PC-3 (cell line): ENCODE measurements around the gene ZNF710. TPM values are rescaled to one million over a fixed set of nuclear protein-coding genes. Genes with fewer than 3 reads are reported as not detected.

Source experiments
- ATAC-seq: fragments of 200-7000 bp; cut with Tn5 transposase; 2 replicates; pipeline ENCODE4 v1.9.1; 2020; ENCODE audit warnings: mild to moderate bottlenecking, moderate library complexity
- BruUV-seq: library from RNA; stranded (reverse); fragments of 400-500 nt; replicated peaks from 2 replicates; lab custom pipeline; 2021; lab: Mats Ljungman, UMichigan
- CTCF ChIA-PET: fragments of 300-600 bp; sonication (Branson Sonifier 250); formaldehyde crosslinking; loops from one replicate; lab custom pipeline; 2022; ENCODE audit warnings: antibody characterized with exemption; lab: Charles Lee
- POLR2A ChIA-PET: fragments of 300-600 bp; sonication (Branson Sonifier 250); formaldehyde crosslinking; loops from one replicate; lab custom pipeline; 2022; ENCODE audit warnings: antibody characterized with exemption; ENCODE audit not compliant: unreplicated experiment; lab: Charles Lee
- DNase-seq: peaks from one replicate; pipeline ENCODE4 v3.0.0-alpha.2; 2015
- H2AFZ ChIP-seq: fragments of 300-600 bp; sonication (generic); 2 replicates; pipeline ENCODE4 v1.6.0; 2016; ENCODE audit warnings: antibody characterized with exemption, low read length
- H3F3A ChIP-seq: fragments of 300-600 bp; sonication (generic); one replicate; pipeline ENCODE4 v1.6.0; 2017; ENCODE audit warnings: antibody characterized with exemption, low read length, control low read depth, mild to moderate bottlenecking; ENCODE audit not compliant: unreplicated experiment
- H3K27ac ChIP-seq: fragments of 300-600 bp; sonication (generic); 2 replicates; pipeline ENCODE4 v1.5.1; 2016; ENCODE audit warnings: mild to moderate bottlenecking, low read length
- H3K27me3 ChIP-seq: fragments of 300-600 bp; sonication (generic); 2 replicates; pipeline ENCODE4 v1.6.1; 2016; ENCODE audit warnings: low read length, mixed read lengths
- H3K36me3 ChIP-seq: fragments of 300-600 bp; sonication (generic); 2 replicates; pipeline ENCODE4 v1.6.1; 2016; ENCODE audit warnings: low read depth, mixed run types, low read length, mixed read lengths
- H3K4me1 ChIP-seq: fragments of 300-600 bp; sonication (generic); 2 replicates; pipeline ENCODE4 v1.5.1; 2016; ENCODE audit warnings: low read length; ENCODE audit not compliant: insufficient read depth
- H3K4me2 ChIP-seq: fragments of 300-600 bp; sonication (generic); 2 replicates; pipeline ENCODE4 v1.6.0; 2016; ENCODE audit warnings: low read length
- H3K4me3 ChIP-seq: fragments of 300-600 bp; sonication (generic); 2 replicates; pipeline ENCODE4 v1.5.1; 2016; ENCODE audit warnings: mild to moderate bottlenecking, low read length, mixed read lengths
- H3K79me2 ChIP-seq: fragments of 300-600 bp; sonication (generic); 2 replicates; pipeline ENCODE4 v1.6.1; 2017; ENCODE audit warnings: low read length, mixed read lengths
- H3K9ac ChIP-seq: fragments of 300-600 bp; sonication (generic); 2 replicates; pipeline ENCODE4 v1.6.0; 2016; ENCODE audit warnings: mild to moderate bottlenecking, low read length
- H3K9me2 ChIP-seq: fragments of 300-600 bp; sonication (generic); replicated peaks from 2 replicates; pipeline ENCODE4 v1.6.1; 2016; ENCODE audit warnings: mixed run types, low read length, mixed read lengths
- H3K9me3 ChIP-seq: fragments of 300-600 bp; sonication (generic); 2 replicates; pipeline ENCODE4 v1.6.1; 2016; ENCODE audit warnings: low read length, mixed read lengths
- H4K20me1 ChIP-seq: fragments of 300-600 bp; sonication (generic); 2 replicates; pipeline ENCODE4 v1.6.1; 2016; ENCODE audit warnings: low read length, mixed read lengths
- CTCF ChIP-seq: fragments of 300-600 bp; sonication (generic); conservative IDR thresholded peaks from 2 replicates; pipeline ENCODE4 v1.5.1; 2017; ENCODE audit warnings: antibody characterized with exemption, low read depth, mild to moderate bottlenecking, low read length
- EZH2 ChIP-seq: fragments of 300-600 bp; sonication (generic); IDR thresholded peaks from one replicate; pipeline ENCODE4 v1.6.1; 2017; ENCODE audit warnings: antibody characterized with exemption, mild to moderate bottlenecking, low read length; ENCODE audit not compliant: unreplicated experiment
- EZH2phosphoT487 ChIP-seq: fragments of 300-600 bp; sonication (generic); IDR thresholded peaks from 2 replicates; pipeline ENCODE4 v1.6.1; 2018; ENCODE audit warnings: mild to moderate bottlenecking, antibody characterized with exemption, low read length, borderline replicate concordance
- intact Hi-C: fragments of 100-400 bp; cut with micrococcal nuclease; formaldehyde crosslinking; loops from 2 replicates; pipeline ENCODE4 v1.9.0; 2023
- total RNA-seq: library from RNA; depleted of rRNA; stranded (reverse); fragments of >200 nt; gene quantifications from 2 replicates; pipeline ENCODE4 v1.2.3, GENCODE V29; 2014

Gene ZNF710
- total RNA-seq, 1 experiment from 2014 or later, result 12.9 TPM

- ATAC-seq (no peak), DNase-seq (no peak)
- Histone ChIP-seq H3K36me3 (no peaks in the 10 kb centered on the region), H3K27me3 (no peaks in the 10 kb centered on the region), H4K20me1 (no peaks in the 10 kb centered on the region), H3K9me2 (no peaks in the 10 kb centered on the region), H2AFZ (no peak overlapping the region), H3F3A (no peaks in the 10 kb centered on the region), H3K79me2 (peaks cover 27% of the 10 kb centered on the region), H3K4me2 (no peak overlapping the region), H3K4me3 (no peak overlapping the region), H3K9ac (no peak overlapping the region), H3K9me3 (no peaks in the 10 kb centered on the region), H3K4me1 (no peaks in the 10 kb centered on the region), H3K27ac (no peak overlapping the region)
- no TSS peak for BruUV-seq
- ChIA-PET CTCF (no interaction called here), POLR2A (no interaction called here)
- TF ChIP-seq CTCF, result no peak
- TF ChIP-seq EZH2phosphoT487, result no peak
- no peak for TF ChIP-seq EZH2
- intact Hi-C loops, result no loop called here
These were observed 18.5 kb downstream of the ZNF710 start for GRCh38 chr15:90019611-90020010.

GRCh38 chr15:90020021-90020735, 19.1 kb downstream of the ZNF710 start:
- Histone ChIP-seq H2AFZ (no peak overlapping the region), H3K4me2 (no peak overlapping the region), H3K79me2 (peaks cover 23% of the 10 kb centered on the region), H3K4me1 (no peaks in the 10 kb centered on the region), H3F3A (no peaks in the 10 kb centered on the region), H4K20me1 (no peaks in the 10 kb centered on the region), H3K9me3 (no peaks in the 10 kb centered on the region), H3K27ac (no peak overlapping the region), H3K36me3 (no peaks in the 10 kb centered on the region), H3K9me2 (no peaks in the 10 kb centered on the region), H3K27me3 (no peaks in the 10 kb centered on the region), H3K4me3 (no peak overlapping the region), H3K9ac (no peak overlapping the region)
- ATAC-seq (no peak), DNase-seq (no peak)
- ChIA-PET POLR2A (no interaction called here), CTCF (no interaction called here)
- intact Hi-C loops, result no loop called here
- BruUV-seq, result no TSS peak
- no peak for TF ChIP-seq EZH2
- no peak for TF ChIP-seq CTCF
- no peak for TF ChIP-seq EZH2phosphoT487

- BruUV-seq, result no TSS peak
- ChIA-PET CTCF (no interaction called here), POLR2A (no interaction called here)
- H3K79me2 ChIP-seq, result peaks cover 19% of the 10 kb centered on the region
- H3K9me3 ChIP-seq, result no peaks in the 10 kb centered on the region
- ATAC-seq (no peak), DNase-seq (no peak)
- intact Hi-C loops, result no loop called here
- no peaks in the 10 kb centered on the region for H3K36me3 ChIP-seq
- TF ChIP-seq EZH2phosphoT487 (no peak), EZH2 (no peak), CTCF (no peak)
- no peak overlapping the region for H3K9ac ChIP-seq
- H3K27ac ChIP-seq, result no peak overlapping the region
- no peak overlapping the region for H3K4me2 ChIP-seq
- H3K4me1 ChIP-seq, result no peaks in the 10 kb centered on the region
- H3F3A ChIP-seq, result no peaks in the 10 kb centered on the region
- no peaks in the 10 kb centered on the region for H3K9me2 ChIP-seq
- no peak overlapping the region for H2AFZ ChIP-seq
- H4K20me1 ChIP-seq, result no peaks in the 10 kb centered on the region
- H3K27me3 ChIP-seq, result no peaks in the 10 kb centered on the region
- H3K4me3 ChIP-seq, result no peak overlapping the region
These were observed 19.9 kb downstream of the ZNF710 start for GRCh38 chr15:90020936-90021507.
